NT2/D1 (cell line): ENCODE results near the gene DCLK2.

Source experiments
- DNase-seq: peaks from one replicate; pipeline ENCODE4 v3.0.0-alpha.2; 2011; ENCODE audit warnings: low read depth, low spot score
- H3K27me3 ChIP-seq: 2 replicates; pipeline ENCODE4 v1.6.0; 2011; ENCODE audit warnings: mild to moderate bottlenecking; ENCODE audit not compliant: insufficient read length, insufficient read depth
- H3K36me3 ChIP-seq: 2 replicates; pipeline ENCODE4 v1.6.1; 2011; ENCODE audit warnings: mild to moderate bottlenecking, low read length, mixed read lengths; ENCODE audit not compliant: insufficient read depth, insufficient read length
- H3K4me1 ChIP-seq: 2 replicates; pipeline ENCODE4 v1.5.1; 2011; ENCODE audit not compliant: insufficient read depth, insufficient read length
- H3K4me3 ChIP-seq: 2 replicates; pipeline ENCODE4 v1.5.1; 2011; ENCODE audit warnings: low read depth; ENCODE audit not compliant: insufficient read length
- H3K9ac ChIP-seq: 2 replicates; pipeline ENCODE4 v1.6.0; 2011; ENCODE audit warnings: low read depth; ENCODE audit not compliant: insufficient read length
- H3K9me3 ChIP-seq: 2 replicates; pipeline ENCODE4 v1.5.1; 2011; ENCODE audit warnings: mild to moderate bottlenecking, low read length; ENCODE audit not compliant: insufficient read depth
- SUZ12 ChIP-seq: IDR thresholded peaks from 2 replicates; pipeline ENCODE4 v1.6.1; 2011; ENCODE audit not compliant: insufficient read length, insufficient read depth; ENCODE audit errors: extremely low read depth
- YY1 ChIP-seq: IDR thresholded peaks from 2 replicates; pipeline ENCODE4 v1.6.1; 2011; ENCODE audit not compliant: insufficient read length, insufficient read depth
- ZNF274 ChIP-seq: IDR thresholded peaks from 2 replicates; pipeline ENCODE4 v1.6.1; 2011; ENCODE audit warnings: mild to moderate bottlenecking, low read depth, low read length

The DCLK2 gene

GRCh38 chr4:150098214-150098613, 20.0 kb downstream of the DCLK2 start:
- H3K36me3 ChIP-seq = no peaks in the 10 kb centered on the region
- TF ChIP-seq SUZ12 (no peak), ZNF274 (no peak), YY1 (no peak)
- H3K4me3 ChIP-seq = no peak overlapping the region
- H3K27me3 ChIP-seq = no peaks in the 10 kb centered on the region
- H3K9me3 ChIP-seq = no peaks in the 10 kb centered on the region
- DNase-seq = no peak
- H3K9ac ChIP-seq = no peak overlapping the region
- no peaks in the 10 kb centered on the region for H3K4me1 ChIP-seq

- Histone ChIP-seq H3K36me3 (no peaks in the 10 kb centered on the region), H3K9ac (no peak overlapping the region), H3K4me3 (no peak overlapping the region), H3K4me1 (no peaks in the 10 kb centered on the region), H3K9me3 (no peaks in the 10 kb centered on the region), H3K27me3 (no peaks in the 10 kb centered on the region)
- no peak for DNase-seq
- TF ChIP-seq ZNF274 (no peak), SUZ12 (no peak), YY1 (no peak)
Observed at GRCh38 chr4:150104404-150105027, 26.3 kb downstream of the DCLK2 start.

- no peak overlapping the region for H3K9ac ChIP-seq
- no peak for TF ChIP-seq SUZ12
- no peak for TF ChIP-seq ZNF274
Observed at GRCh38 chr4:150106886-150107285, 28.6 kb downstream of the DCLK2 start.

GRCh38 chr4:150108691-150109090, 30.4 kb downstream of the DCLK2 start:
- no peak overlapping the region for H3K4me3 ChIP-seq
- DNase-seq = no peak
- no peaks in the 10 kb centered on the region for H3K27me3 ChIP-seq
- H3K4me1 ChIP-seq = no peaks in the 10 kb centered on the region
- no peak overlapping the region for H3K9ac ChIP-seq
- H3K36me3 ChIP-seq = no peaks in the 10 kb centered on the region
- H3K9me3 ChIP-seq = no peaks in the 10 kb centered on the region
- TF ChIP-seq ZNF274 (no peak), SUZ12 (no peak), YY1 (no peak)

More at GRCh38 chr4:150106886-150107285, 28.6 kb downstream of the DCLK2 start:
- H3K9me3 ChIP-seq = no peaks in the 10 kb centered on the region
- H3K4me1 ChIP-seq = no peaks in the 10 kb centered on the region
- no peak for DNase-seq
- no peaks in the 10 kb centered on the region for H3K36me3 ChIP-seq
- no peak overlapping the region for H3K4me3 ChIP-seq
- no peaks in the 10 kb centered on the region for H3K27me3 ChIP-seq

- H3K4me1 ChIP-seq = peaks cover 2% of the 10 kb centered on the region
- H3K9me3 ChIP-seq = peaks cover 12% of the 10 kb centered on the region
- no peaks in the 10 kb centered on the region for H3K27me3 ChIP-seq
- H3K4me3 ChIP-seq = no peak overlapping the region
- H3K36me3 ChIP-seq = no peaks in the 10 kb centered on the region
- TF ChIP-seq YY1 (no peak), SUZ12 (no peak), ZNF274 (no peak)
- H3K9ac ChIP-seq = no peak overlapping the region
- no peak for DNase-seq
Observed at GRCh38 chr4:150114641-150115040, 36.4 kb downstream of the DCLK2 start.

GRCh38 chr4:150115851-150116250, 37.6 kb downstream of the DCLK2 start:
- Histone ChIP-seq H3K9ac (no peak overlapping the region), H3K36me3 (no peaks in the 10 kb centered on the region), H3K4me1 (peaks cover 2% of the 10 kb centered on the region), H3K9me3 (peaks cover 12% of the 10 kb centered on the region), H3K4me3 (no peak overlapping the region), H3K27me3 (no peaks in the 10 kb centered on the region)
- TF ChIP-seq YY1 = no peak
- no peak for TF ChIP-seq ZNF274
- no peak for TF ChIP-seq SUZ12
- DNase-seq = no peak

- Histone ChIP-seq H3K9me3 (peaks cover 15% of the 10 kb centered on the region), H3K27me3 (no peaks in the 10 kb centered on the region), H3K4me1 (peaks cover 2% of the 10 kb centered on the region), H3K36me3 (no peaks in the 10 kb centered on the region), H3K9ac (no peak overlapping the region), H3K4me3 (no peak overlapping the region)
- TF ChIP-seq ZNF274 = no peak
- TF ChIP-seq SUZ12 = no peak
- TF ChIP-seq YY1 = no peak
- DNase-seq = no peak
Observed at GRCh38 chr4:150116506-150116905, 38.3 kb downstream of the DCLK2 start.

- H3K9me3 ChIP-seq = peaks cover 21% of the 10 kb centered on the region
- no peak overlapping the region for H3K4me3 ChIP-seq
- no peak for DNase-seq
- H3K4me1 ChIP-seq = peaks cover 2% of the 10 kb centered on the region
- H3K27me3 ChIP-seq = no peaks in the 10 kb centered on the region
- no peak for TF ChIP-seq YY1
- no peak for TF ChIP-seq SUZ12
- no peak for TF ChIP-seq ZNF274
- no peak overlapping the region for H3K9ac ChIP-seq
- H3K36me3 ChIP-seq = no peaks in the 10 kb centered on the region
Observed at GRCh38 chr4:150117094-150117493, 38.8 kb downstream of the DCLK2 start.
